ENCODE data around the gene MRPL32.

Gene MRPL32

DNA sequence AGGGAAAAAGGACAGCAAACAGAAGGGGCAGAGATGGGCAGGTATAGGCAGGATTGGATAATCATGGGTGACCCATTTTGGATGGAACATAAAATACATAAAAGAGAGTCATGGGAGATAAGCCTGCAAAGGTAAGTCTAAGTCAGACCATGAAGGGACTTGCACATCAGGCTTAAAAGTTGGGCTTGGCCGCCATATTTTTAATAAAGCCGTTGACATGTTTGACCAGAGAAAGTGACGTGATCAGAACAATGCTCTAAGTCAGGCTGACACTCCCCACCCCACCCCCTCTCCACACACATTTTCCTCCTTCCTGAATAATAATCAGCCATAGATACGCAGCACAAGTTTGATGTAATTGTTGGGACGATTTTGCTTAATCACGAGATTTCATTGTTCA is 54.0 kb downstream of the MRPL32 start:
- TF ChIP-seq, protein P1, sequence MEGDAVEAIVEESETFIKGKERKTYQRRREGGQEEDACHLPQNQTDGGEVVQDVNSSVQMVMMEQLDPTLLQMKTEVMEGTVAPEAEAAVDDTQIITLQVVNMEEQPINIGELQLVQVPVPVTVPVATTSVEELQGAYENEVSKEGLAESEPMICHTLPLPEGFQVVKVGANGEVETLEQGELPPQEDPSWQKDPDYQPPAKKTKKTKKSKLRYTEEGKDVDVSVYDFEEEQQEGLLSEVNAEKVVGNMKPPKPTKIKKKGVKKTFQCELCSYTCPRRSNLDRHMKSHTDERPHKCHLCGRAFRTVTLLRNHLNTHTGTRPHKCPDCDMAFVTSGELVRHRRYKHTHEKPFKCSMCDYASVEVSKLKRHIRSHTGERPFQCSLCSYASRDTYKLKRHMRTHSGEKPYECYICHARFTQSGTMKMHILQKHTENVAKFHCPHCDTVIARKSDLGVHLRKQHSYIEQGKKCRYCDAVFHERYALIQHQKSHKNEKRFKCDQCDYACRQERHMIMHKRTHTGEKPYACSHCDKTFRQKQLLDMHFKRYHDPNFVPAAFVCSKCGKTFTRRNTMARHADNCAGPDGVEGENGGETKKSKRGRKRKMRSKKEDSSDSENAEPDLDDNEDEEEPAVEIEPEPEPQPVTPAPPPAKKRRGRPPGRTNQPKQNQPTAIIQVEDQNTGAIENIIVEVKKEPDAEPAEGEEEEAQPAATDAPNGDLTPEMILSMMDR (IDR thresholded peaks at IDR 0.05; ENCODE audit: low read length): no peak
- TF ChIP-seq EZH2 (IDR thresholded peaks at IDR 0.05; ENCODE audit: borderline replicate concordance, low read length): no peak
- Histone ChIP-seq H2AFZ (ENCODE audit: low read length) (no peak overlapping the region), H3K9me2 (ENCODE audit: low read depth, low read length) (no peaks in the 10 kb centered on the region), H3K9ac (ENCODE audit: low read length) (no peak overlapping the region), H3K36me3 (ENCODE audit: insufficient read depth, low read length) (no peaks in the 10 kb centered on the region), H3K4me1 (ENCODE audit: insufficient read depth, low read length, severe bottlenecking) (no peaks in the 10 kb centered on the region), H3K27me3 (ENCODE audit: insufficient read depth, low read length) (no peaks in the 10 kb centered on the region), H3K27ac (ENCODE audit: low read depth, low read length, poor library complexity, severe bottlenecking) (no peak overlapping the region), H3K79me2 (ENCODE audit: insufficient read depth, low read length) (no peaks in the 10 kb centered on the region), H3F3A (ENCODE audit: insufficient read depth, low read length) (no peaks in the 10 kb centered on the region), H3K4me3 (ENCODE audit: low read depth, low read length, poor library complexity, severe bottlenecking) (no peak overlapping the region), H4K20me1 (ENCODE audit: insufficient read depth, low read length) (no peaks in the 10 kb centered on the region), H3K4me2 (ENCODE audit: low read length) (no peak overlapping the region), H3K9me3 (ENCODE audit: low read length) (no peaks in the 10 kb centered on the region)

- Histone ChIP-seq H3K9ac (ENCODE audit: low read length) (no peak overlapping the region), H3K4me3 (ENCODE audit: low read depth, low read length, poor library complexity, severe bottlenecking) (no peak overlapping the region), H2AFZ (ENCODE audit: low read length) (no peak overlapping the region), H3K4me1 (ENCODE audit: insufficient read depth, low read length, severe bottlenecking) (no peaks in the 10 kb centered on the region), H3F3A (ENCODE audit: insufficient read depth, low read length) (no peaks in the 10 kb centered on the region), H3K27ac (ENCODE audit: low read depth, low read length, poor library complexity, severe bottlenecking) (no peak overlapping the region), H3K36me3 (ENCODE audit: insufficient read depth, low read length) (no peaks in the 10 kb centered on the region), H3K27me3 (ENCODE audit: insufficient read depth, low read length) (no peaks in the 10 kb centered on the region), H4K20me1 (ENCODE audit: insufficient read depth, low read length) (no peaks in the 10 kb centered on the region), H3K9me3 (ENCODE audit: low read length) (no peaks in the 10 kb centered on the region), H3K79me2 (ENCODE audit: insufficient read depth, low read length) (no peaks in the 10 kb centered on the region), H3K9me2 (ENCODE audit: low read depth, low read length) (no peaks in the 10 kb centered on the region), H3K4me2 (ENCODE audit: low read length) (no peak overlapping the region)
- no peak for TF ChIP-seq EZH2 (IDR thresholded peaks at IDR 0.05; ENCODE audit: borderline replicate concordance, low read length)
- TF ChIP-seq, protein P1 (IDR thresholded peaks at IDR 0.05; ENCODE audit: low read length): no peak
Observed at GRCh38 chr7:42986781-42987248, 54.6 kb downstream of the MRPL32 start.
